ENCODE data around the gene GSTO2.

Gene GSTO2

DNA sequence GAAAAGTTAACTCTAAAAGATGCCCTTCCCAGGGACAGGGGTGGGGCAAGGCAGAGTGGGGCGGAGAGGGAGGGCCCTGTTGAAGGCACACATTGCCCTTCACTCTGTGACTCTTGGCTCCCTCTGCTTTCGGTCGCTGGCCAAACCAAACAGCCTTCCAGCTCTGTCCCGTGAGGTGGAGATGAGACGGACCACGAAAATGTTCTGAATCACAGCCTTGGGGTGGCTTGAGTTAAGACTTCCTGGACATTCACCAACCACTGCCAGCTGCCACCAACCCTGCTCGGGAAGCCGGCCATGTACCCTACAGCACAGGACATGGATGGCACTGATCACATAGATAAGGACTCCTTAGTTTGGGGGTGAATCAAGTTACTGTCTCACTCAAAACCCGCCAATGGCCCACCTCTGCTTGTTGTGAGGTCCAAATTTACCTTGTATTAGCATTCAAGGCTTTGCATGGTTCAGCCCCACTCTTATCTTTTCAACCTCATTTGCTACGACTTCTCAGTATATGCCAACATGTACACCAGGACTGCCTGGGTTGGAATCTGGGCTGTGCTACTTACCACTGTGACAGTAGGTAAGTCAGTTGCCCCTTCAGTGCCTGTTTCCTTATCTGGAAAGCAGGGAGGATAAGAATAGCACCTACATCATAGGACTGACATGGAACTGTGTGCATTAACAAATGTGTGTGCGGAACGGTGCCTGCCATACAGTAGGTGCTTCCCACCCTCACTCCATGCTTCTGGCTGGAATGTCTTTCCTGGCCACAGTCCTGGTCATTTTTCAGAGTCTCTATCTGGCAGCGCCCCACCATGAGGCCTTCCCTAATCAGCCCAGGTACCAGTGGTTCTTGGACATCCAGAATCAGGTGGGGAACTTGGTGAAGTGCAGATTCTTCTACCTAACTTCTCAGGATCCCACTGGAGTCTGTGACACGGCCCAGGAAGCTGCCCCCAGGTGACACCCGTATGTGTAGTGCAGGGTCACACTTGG is 41.3 kb downstream of the GSTO2 start:
- TF ChIP-seq, protein P1, sequence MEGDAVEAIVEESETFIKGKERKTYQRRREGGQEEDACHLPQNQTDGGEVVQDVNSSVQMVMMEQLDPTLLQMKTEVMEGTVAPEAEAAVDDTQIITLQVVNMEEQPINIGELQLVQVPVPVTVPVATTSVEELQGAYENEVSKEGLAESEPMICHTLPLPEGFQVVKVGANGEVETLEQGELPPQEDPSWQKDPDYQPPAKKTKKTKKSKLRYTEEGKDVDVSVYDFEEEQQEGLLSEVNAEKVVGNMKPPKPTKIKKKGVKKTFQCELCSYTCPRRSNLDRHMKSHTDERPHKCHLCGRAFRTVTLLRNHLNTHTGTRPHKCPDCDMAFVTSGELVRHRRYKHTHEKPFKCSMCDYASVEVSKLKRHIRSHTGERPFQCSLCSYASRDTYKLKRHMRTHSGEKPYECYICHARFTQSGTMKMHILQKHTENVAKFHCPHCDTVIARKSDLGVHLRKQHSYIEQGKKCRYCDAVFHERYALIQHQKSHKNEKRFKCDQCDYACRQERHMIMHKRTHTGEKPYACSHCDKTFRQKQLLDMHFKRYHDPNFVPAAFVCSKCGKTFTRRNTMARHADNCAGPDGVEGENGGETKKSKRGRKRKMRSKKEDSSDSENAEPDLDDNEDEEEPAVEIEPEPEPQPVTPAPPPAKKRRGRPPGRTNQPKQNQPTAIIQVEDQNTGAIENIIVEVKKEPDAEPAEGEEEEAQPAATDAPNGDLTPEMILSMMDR (IDR thresholded peaks at IDR 0.05; ENCODE audit: low read length): no peak
- no peak for TF ChIP-seq EZH2 (IDR thresholded peaks at IDR 0.05; ENCODE audit: borderline replicate concordance, low read length)
- H3K4me3 ChIP-seq (ENCODE audit: low read depth, low read length, poor library complexity, severe bottlenecking): no peak overlapping the region
- H3K9ac ChIP-seq (ENCODE audit: low read length): no peak overlapping the region
- H3K27ac ChIP-seq (ENCODE audit: low read depth, low read length, poor library complexity, severe bottlenecking): no peak overlapping the region
- no peaks in the 10 kb centered on the region for H4K20me1 ChIP-seq (ENCODE audit: insufficient read depth, low read length)
- H3K79me2 ChIP-seq (ENCODE audit: insufficient read depth, low read length): no peaks in the 10 kb centered on the region
- H3K36me3 ChIP-seq (ENCODE audit: insufficient read depth, low read length): peaks cover 5% of the 10 kb centered on the region; the same call in 1 of the 2 replicates
- H3K4me2 ChIP-seq (ENCODE audit: low read length): no peak overlapping the region
- no peaks in the 10 kb centered on the region for H3F3A ChIP-seq (ENCODE audit: insufficient read depth, low read length)
- H2AFZ ChIP-seq (ENCODE audit: low read length): no peak overlapping the region
- H3K9me2 ChIP-seq (ENCODE audit: low read depth, low read length): no peaks in the 10 kb centered on the region
- H3K9me3 ChIP-seq (ENCODE audit: low read length): no peaks in the 10 kb centered on the region
- no peaks in the 10 kb centered on the region for H3K27me3 ChIP-seq (ENCODE audit: insufficient read depth, low read length)
- H3K4me1 ChIP-seq (ENCODE audit: insufficient read depth, low read length, severe bottlenecking): no peaks in the 10 kb centered on the region

DNA sequence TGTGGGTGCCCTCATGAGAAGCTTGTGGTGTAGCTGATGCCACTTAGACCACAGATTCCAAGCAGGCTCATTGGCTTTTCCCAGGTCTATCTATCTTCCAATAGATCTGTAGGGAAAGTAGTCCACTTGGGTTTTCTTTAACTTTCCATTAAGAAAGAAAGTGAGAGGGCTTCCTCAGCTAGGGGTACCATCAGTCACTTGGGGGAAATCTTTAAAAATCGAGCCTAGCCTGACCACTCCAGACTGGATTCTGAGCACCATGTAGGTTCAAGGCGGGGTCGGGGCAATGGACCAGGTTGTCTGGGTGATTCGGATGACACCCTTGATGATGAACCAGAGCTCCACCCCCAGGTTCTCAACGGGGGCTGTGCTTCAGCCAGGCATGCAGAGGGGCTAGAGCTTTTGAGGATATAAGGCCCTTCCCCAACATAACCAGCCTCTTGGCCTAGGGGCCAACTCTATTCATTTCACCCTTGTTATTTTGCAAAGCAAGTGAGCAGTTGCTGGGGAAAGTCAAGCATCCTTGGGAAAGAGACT is 42.3 kb downstream of the GSTO2 start:
- Histone ChIP-seq H3K4me3 (ENCODE audit: low read depth, low read length, poor library complexity, severe bottlenecking) (no peak overlapping the region), H3K9me3 (ENCODE audit: low read length) (no peaks in the 10 kb centered on the region), H3K36me3 (ENCODE audit: insufficient read depth, low read length) (peaks cover 5% of the 10 kb centered on the region; the same call in 1 of the 2 replicates), H4K20me1 (ENCODE audit: insufficient read depth, low read length) (no peaks in the 10 kb centered on the region), H3K4me2 (ENCODE audit: low read length) (no peak overlapping the region), H3K9me2 (ENCODE audit: low read depth, low read length) (no peaks in the 10 kb centered on the region), H3K79me2 (ENCODE audit: insufficient read depth, low read length) (no peaks in the 10 kb centered on the region), H3K27me3 (ENCODE audit: insufficient read depth, low read length) (no peaks in the 10 kb centered on the region), H3K27ac (ENCODE audit: low read depth, low read length, poor library complexity, severe bottlenecking) (no peak overlapping the region), H2AFZ (ENCODE audit: low read length) (no peak overlapping the region), H3F3A (ENCODE audit: insufficient read depth, low read length) (no peaks in the 10 kb centered on the region), H3K9ac (ENCODE audit: low read length) (no peak overlapping the region), H3K4me1 (ENCODE audit: insufficient read depth, low read length, severe bottlenecking) (no peaks in the 10 kb centered on the region)
- TF ChIP-seq EZH2 (IDR thresholded peaks at IDR 0.05; ENCODE audit: borderline replicate concordance, low read length): no peak
- TF ChIP-seq, protein P1 (IDR thresholded peaks at IDR 0.05; ENCODE audit: low read length): no peak

DNA sequence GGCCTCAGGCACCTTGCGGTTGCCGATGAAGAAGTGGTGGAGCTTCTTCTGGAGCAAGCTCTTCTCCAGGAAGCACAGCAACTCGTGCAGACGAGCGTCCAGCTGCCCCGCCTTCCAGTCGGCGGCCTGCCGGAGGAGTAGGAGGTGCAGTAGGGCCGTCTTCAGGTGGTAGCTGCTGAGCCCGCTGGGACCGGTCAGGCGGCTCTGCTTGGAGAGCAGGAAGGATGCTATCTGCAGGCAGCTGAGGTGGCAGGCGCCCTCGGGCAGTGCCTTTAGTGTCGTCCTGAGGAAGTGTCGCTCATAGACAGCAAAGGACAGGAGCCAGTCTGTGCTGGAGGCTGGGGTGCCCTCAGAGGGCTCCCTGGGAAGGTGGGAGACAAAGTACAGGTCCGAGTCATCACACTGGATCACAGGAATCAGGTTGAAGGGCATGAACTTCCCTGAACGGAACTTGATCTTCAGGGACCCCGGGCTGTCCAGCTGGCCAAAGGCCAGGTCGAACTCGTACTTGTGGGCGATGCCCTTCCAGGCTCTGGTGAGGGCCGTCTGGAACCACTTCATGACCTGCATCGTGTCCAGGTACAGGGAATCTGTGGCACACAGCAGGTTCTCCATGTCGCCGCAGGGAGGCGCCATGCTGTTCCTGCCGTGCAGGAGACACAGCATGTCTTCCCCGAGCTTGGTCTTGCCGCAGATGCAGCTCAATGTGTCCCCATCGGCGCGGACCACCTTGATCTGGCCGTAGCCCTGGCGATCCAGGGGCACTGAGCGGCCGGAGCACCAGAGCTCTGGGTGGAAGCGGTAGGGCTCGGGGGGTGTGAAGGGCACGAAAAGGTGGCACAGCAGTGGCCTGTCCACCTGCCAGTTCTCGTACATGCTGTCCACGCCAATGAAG is 45.9 kb downstream of the GSTO2 start:
- Histone ChIP-seq H3F3A (ENCODE audit: insufficient read depth, low read length) (no peaks in the 10 kb centered on the region), H3K9ac (ENCODE audit: low read length) (no peak overlapping the region), H3K27me3 (ENCODE audit: insufficient read depth, low read length) (no peaks in the 10 kb centered on the region), H3K4me1 (ENCODE audit: insufficient read depth, low read length, severe bottlenecking) (peaks cover 7% of the 10 kb centered on the region), H3K9me2 (ENCODE audit: low read depth, low read length) (no peaks in the 10 kb centered on the region), H4K20me1 (ENCODE audit: insufficient read depth, low read length) (no peaks in the 10 kb centered on the region), H3K79me2 (ENCODE audit: insufficient read depth, low read length) (no peaks in the 10 kb centered on the region), H2AFZ (ENCODE audit: low read length) (no peak overlapping the region), H3K4me3 (ENCODE audit: low read depth, low read length, poor library complexity, severe bottlenecking) (no peak overlapping the region), H3K9me3 (ENCODE audit: low read length) (no peaks in the 10 kb centered on the region), H3K4me2 (ENCODE audit: low read length) (no peak overlapping the region), H3K27ac (ENCODE audit: low read depth, low read length, poor library complexity, severe bottlenecking) (no peak overlapping the region), H3K36me3 (ENCODE audit: insufficient read depth, low read length) (peaks cover 5% of the 10 kb centered on the region; the same call in 1 of the 2 replicates)
- TF ChIP-seq EZH2 (IDR thresholded peaks at IDR 0.05; ENCODE audit: borderline replicate concordance, low read length): no peak
- TF ChIP-seq, protein P1 (IDR thresholded peaks at IDR 0.05; ENCODE audit: low read length): no peak
